Endothelial cell of umbilical vein (primary cell): ENCODE data around the gene PCTP. TPM values are rescaled to one million over a fixed set of nuclear protein-coding genes. Genes with fewer than 3 reads are reported as not detected.

ENCODE experiments used
- BruUV-seq: library from RNA; stranded (reverse); fragments of 400-500 nt; replicated peaks from 2 replicates; lab custom pipeline; 2021; lab: Mats Ljungman, UMichigan
- CTCF ChIA-PET: fragments of 300-600, 350-600 bp; sonication (Branson Sonifier 250); formaldehyde crosslinking; loops from one replicate; lab custom pipeline; 2021; ENCODE audit warnings: antibody characterized with exemption, inconsistent platforms; lab: Charles Lee
- POLR2A ChIA-PET: fragments of 300-600, 350-600 bp; sonication (Branson Sonifier 250); formaldehyde crosslinking; loops from one replicate; lab custom pipeline; 2021; ENCODE audit warnings: antibody characterized with exemption, inconsistent platforms; lab: Charles Lee
- DNase-seq: peaks from one replicate; pipeline ENCODE4 v3.0.0-alpha.2; 2011; ENCODE audit warnings: low read depth, low spot score
- FAIRE-seq: peaks from 2 replicates; lab custom pipeline; 2011; peaks lifted over from hg19 to GRCh38; lab: Jason Lieb, UNC
- H2AFZ ChIP-seq: 2 replicates; pipeline ENCODE4 v1.6.0; 2012; ENCODE audit warnings: low read depth, low read length, control low read depth, inconsistent platforms
- H3K27ac ChIP-seq: 2 replicates; pipeline ENCODE4 v1.5.1; 2011; ENCODE audit warnings: low read depth, mild to moderate bottlenecking, control low read depth, low read length, moderate library complexity; ENCODE audit not compliant: insufficient read depth
- H3K27me3 ChIP-seq, 2 experiments: 2 replicates each; pipeline versions ENCODE4 v1.6.0 to v1.6.1; 2011; ENCODE audit warnings: low read length in 2 of 2, mixed read lengths in 1 of 2; ENCODE audit not compliant: control insufficient read depth in 2 of 2, insufficient read depth in 2 of 2
- H3K36me3 ChIP-seq, 2 experiments: 2 replicates in 1 of 2; 3 replicates in 1 of 2; pipeline ENCODE4 v1.5.1; 2011; ENCODE audit warnings: low read length in 2 of 2, mild to moderate bottlenecking in 1 of 2, moderate library complexity in 1 of 2; ENCODE audit not compliant: control insufficient read depth in 2 of 2, insufficient read depth in 2 of 2; ENCODE audit errors: extremely low read depth in 1 of 2
- H3K4me1 ChIP-seq: 3 replicates; pipeline ENCODE4 v1.5.1; 2011; ENCODE audit warnings: mild to moderate bottlenecking, low read length; ENCODE audit not compliant: control insufficient read depth, insufficient read depth; ENCODE audit errors: extremely low read depth
- H3K4me2 ChIP-seq: 2 replicates; pipeline ENCODE4 v1.6.1; 2011; ENCODE audit warnings: low read length, control low read depth, mixed read lengths; ENCODE audit not compliant: insufficient read depth
- H3K4me3 ChIP-seq, 3 experiments: fragments of 200-600 bp in 1 of 3; sonication (generic), shearing (Covaris generic) in 1 of 3; replicated peaks in 1 of 3; 2 replicates each; pipeline ENCODE4 v1.5.1; 2011 to 2016; ENCODE audit warnings: control low read depth in 3 of 3, low read length in 3 of 3, mild to moderate bottlenecking in 2 of 3, inconsistent platforms in 1 of 3, low read depth in 1 of 3, moderate library complexity in 1 of 3; ENCODE audit not compliant: insufficient read depth in 1 of 3
- H3K79me2 ChIP-seq: 2 replicates; pipeline ENCODE4 v1.6.0; 2012; ENCODE audit warnings: low read length, inconsistent platforms; ENCODE audit not compliant: control insufficient read depth, insufficient read depth
- H3K9ac ChIP-seq: replicated peaks from 2 replicates; pipeline ENCODE3; 2011; ENCODE audit warnings: low read length, control low read depth; ENCODE audit not compliant: insufficient read depth; ENCODE audit errors: extremely low read depth
- H3K9me1 ChIP-seq: replicated peaks from 3 replicates; pipeline ENCODE4 v1.6.0; 2011; ENCODE audit warnings: mild to moderate bottlenecking, low read length; ENCODE audit not compliant: control insufficient read depth, insufficient read depth; ENCODE audit errors: extremely low read depth
- H3K9me3 ChIP-seq: replicated peaks from 2 replicates; pipeline ENCODE4 v1.5.1; 2012; ENCODE audit warnings: low read length, inconsistent platforms; ENCODE audit not compliant: control insufficient read depth, insufficient read depth
- H4K20me1 ChIP-seq: replicated peaks from 2 replicates; pipeline ENCODE3; 2011; ENCODE audit warnings: mild to moderate bottlenecking, low read length; ENCODE audit not compliant: control insufficient read depth, insufficient read depth; ENCODE audit errors: extremely low read depth
- CTCF ChIP-seq, 2 donors: IDR thresholded peaks; 1 replicate in 1 of 2; 2 replicates in 1 of 2; pipeline ENCODE4 v1.5.1; 2011; ENCODE audit warnings: low read length in 2 of 2, mild to moderate bottlenecking in 2 of 2, moderate library complexity in 2 of 2, control low read depth in 1 of 2, inconsistent platforms in 1 of 2, low read depth in 1 of 2; ENCODE audit not compliant: insufficient read depth in 1 of 2; ENCODE audit errors: extremely low read depth in 1 of 2
- EZH2 ChIP-seq: IDR thresholded peaks from 2 replicates; pipeline ENCODE4 v1.6.1; 2012; ENCODE audit warnings: borderline replicate concordance, low read depth, mild to moderate bottlenecking, moderate library complexity, low read length, inconsistent platforms; ENCODE audit not compliant: severe bottlenecking
- FOS ChIP-seq: IDR thresholded peaks from 2 replicates; pipeline ENCODE4 v1.6.1; 2011; ENCODE audit warnings: mild to moderate bottlenecking, low read length, moderate library complexity, borderline replicate concordance; ENCODE audit not compliant: insufficient read depth
- GATA2 ChIP-seq: IDR thresholded peaks from 2 replicates; pipeline ENCODE4 v1.7.0; 2011; ENCODE audit warnings: low read depth, mild to moderate bottlenecking, moderate library complexity, mixed read lengths, low read length; ENCODE audit not compliant: insufficient read length, insufficient read depth
- JUN ChIP-seq: IDR thresholded peaks from 2 replicates; pipeline ENCODE4 v1.6.1; 2011; ENCODE audit warnings: borderline replicate concordance, low read depth; ENCODE audit not compliant: insufficient read length, insufficient read depth
- MAX ChIP-seq: IDR thresholded peaks from 2 replicates; pipeline ENCODE4 v1.6.1; 2011; ENCODE audit not compliant: insufficient read depth, insufficient read length
- MYC ChIP-seq: IDR thresholded peaks from one replicate; pipeline ENCODE4 v1.6.1; 2011; ENCODE audit warnings: mild to moderate bottlenecking, low read depth, low read length
- POLR2A ChIP-seq: IDR thresholded peaks from 2 replicates; pipeline ENCODE4 v1.6.1; 2012; ENCODE audit warnings: low read depth, mild to moderate bottlenecking, control low read depth, low read length
- POLR2AphosphoS5 ChIP-seq: IDR thresholded peaks from 2 replicates; pipeline ENCODE4 v1.6.1; 2012; ENCODE audit warnings: low read depth, mild to moderate bottlenecking, control low read depth, low read length, moderate library complexity; ENCODE audit not compliant: insufficient read depth
- dilution Hi-C: fragments of 300-500 bp; cut with MboI; formaldehyde crosslinking; loops from one replicate; pipeline ENCODE4 v1.15.0; 2019; ENCODE audit warnings: low sequenced_read_pairs; ENCODE audit not compliant: extremely low pct_ligation_motif_present
- intact Hi-C: fragments of 100-400 bp; cut with micrococcal nuclease; formaldehyde crosslinking; loops from one replicate; pipeline ENCODE4 v1.10.0; 2022
- polyA plus RNA-seq, 4 experiments: library from polyadenylated mRNA; depleted of rRNA in 3 of 4; stranded (reverse) in 3 of 4; unstranded in 1 of 4; fragments of >200 nt; gene quantifications; 2 replicates each; pipeline versions ENCODE4 v1.2.1 to v1.2.3, GENCODE V29; 2011 to 2012; ENCODE audit warnings: missing spikeins in 1 of 4
- total RNA-seq: library from RNA; stranded (reverse); gene quantifications from 2 replicates; pipeline ENCODE4 v1.2.3, GENCODE V29; 2021

PCTP gene
- total and polyA plus RNA-seq, 2 donors (not counting 3 experiments of a cell fraction or from before 2014, with no cell fraction given), result 13.5 to 18.3 TPM

- intact Hi-C loops, result no loop called here
- Histone ChIP-seq H3K79me2 (no peaks in the 10 kb centered on the region), H3K9me1 (no peaks in the 10 kb centered on the region), H2AFZ (no peak overlapping the region), H3K4me2 (no peak overlapping the region), H3K36me3 (no peaks in the 10 kb centered on the region), H3K4me3 (no peak overlapping the region), H3K27me3 (no peaks in the 10 kb centered on the region), H4K20me1 (no peaks in the 10 kb centered on the region), H3K27ac (no peak overlapping the region), H3K9ac (no peak overlapping the region), H3K4me1 (no peaks in the 10 kb centered on the region), H3K9me3 (no peaks in the 10 kb centered on the region)
- DNase-seq (no peak), FAIRE-seq (no peak)
- BruUV-seq, result no TSS peak
- CTCF ChIA-PET, result interaction anchor here (2.1 kb wide), 1 partner anchor 30 kb away, joined by 8 read pairs; no protein-coding TSS in a partner anchor
- POLR2A ChIA-PET, result no interaction called here
- dilution Hi-C loops, result no loop called here
- TF ChIP-seq JUN, result no peak
- no peak for TF ChIP-seq CTCF (IDR thresholded peaks at IDR 0.05; ENCODE audit: extremely low read depth in 1 of 2, insufficient read depth in 1 of 2, low read depth in 1 of 2, low read length in 2 of 2)
- no peak for TF ChIP-seq MYC
- no peak for TF ChIP-seq POLR2AphosphoS5
- TF ChIP-seq FOS, result no peak
- TF ChIP-seq POLR2A, result no peak
- no peak for TF ChIP-seq EZH2
- no peak for TF ChIP-seq GATA2
- TF ChIP-seq MAX, result no peak
Measured at GRCh38 chr17:55740511-55741355, 10.1 kb upstream of the PCTP start.
